IPS-18a (cell line): Measurements from ENCODE around the gene MAP1LC3B2.

ENCODE experiments used
- H3K27ac ChIP-seq: one replicate; pipeline ENCODE4 v1.5.1; 2013; ENCODE audit warnings: low read length
- H3K27me3 ChIP-seq: one replicate; pipeline ENCODE4 v1.6.1; 2013; ENCODE audit warnings: mild to moderate bottlenecking, low read length; ENCODE audit not compliant: control insufficient read depth, insufficient read depth
- H3K36me3 ChIP-seq: one replicate; pipeline ENCODE4 v1.6.1; 2013; ENCODE audit warnings: low read depth, low read length; ENCODE audit not compliant: control insufficient read depth
- H3K4me1 ChIP-seq: one replicate; pipeline ENCODE4 v1.6.1; 2013; ENCODE audit warnings: low read depth, low read length; ENCODE audit not compliant: control insufficient read depth
- H3K4me3 ChIP-seq: one replicate; pipeline ENCODE4 v1.5.1; 2013; ENCODE audit warnings: low read length
- H3K9ac ChIP-seq: one replicate; pipeline ENCODE4 v1.6.1; 2013; ENCODE audit warnings: mild to moderate bottlenecking, low read length, moderate library complexity
- H3K9me3 ChIP-seq: one replicate; pipeline ENCODE4 v1.6.1; 2013; ENCODE audit warnings: low read depth, low read length; ENCODE audit not compliant: control insufficient read depth

Gene MAP1LC3B2

DNA sequence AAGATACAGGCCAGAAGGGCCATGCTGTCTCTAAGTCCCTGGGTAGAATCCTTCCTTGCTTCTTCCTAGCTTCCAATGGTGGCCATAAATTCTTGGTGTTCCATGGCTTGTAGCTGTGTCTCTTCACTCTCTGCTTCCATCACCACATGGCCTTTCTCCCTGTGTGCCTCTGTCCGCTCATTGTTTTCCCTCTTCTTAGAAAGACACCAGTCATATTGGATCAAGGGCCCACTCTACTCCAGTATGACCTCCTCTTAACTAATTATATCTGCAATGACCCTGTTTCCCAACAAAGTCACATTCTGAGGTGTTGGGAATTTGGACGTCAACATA, 7.6 kb upstream of the MAP1LC3B2 start:
- H3K27ac ChIP-seq = no peak overlapping the region
- H3K36me3 ChIP-seq = no peaks in the 10 kb centered on the region
- no peaks in the 10 kb centered on the region for H3K4me1 ChIP-seq
- no peak overlapping the region for H3K4me3 ChIP-seq
- H3K27me3 ChIP-seq = no peaks in the 10 kb centered on the region
- H3K9ac ChIP-seq = no peak overlapping the region
- H3K9me3 ChIP-seq = no peaks in the 10 kb centered on the region

DNA sequence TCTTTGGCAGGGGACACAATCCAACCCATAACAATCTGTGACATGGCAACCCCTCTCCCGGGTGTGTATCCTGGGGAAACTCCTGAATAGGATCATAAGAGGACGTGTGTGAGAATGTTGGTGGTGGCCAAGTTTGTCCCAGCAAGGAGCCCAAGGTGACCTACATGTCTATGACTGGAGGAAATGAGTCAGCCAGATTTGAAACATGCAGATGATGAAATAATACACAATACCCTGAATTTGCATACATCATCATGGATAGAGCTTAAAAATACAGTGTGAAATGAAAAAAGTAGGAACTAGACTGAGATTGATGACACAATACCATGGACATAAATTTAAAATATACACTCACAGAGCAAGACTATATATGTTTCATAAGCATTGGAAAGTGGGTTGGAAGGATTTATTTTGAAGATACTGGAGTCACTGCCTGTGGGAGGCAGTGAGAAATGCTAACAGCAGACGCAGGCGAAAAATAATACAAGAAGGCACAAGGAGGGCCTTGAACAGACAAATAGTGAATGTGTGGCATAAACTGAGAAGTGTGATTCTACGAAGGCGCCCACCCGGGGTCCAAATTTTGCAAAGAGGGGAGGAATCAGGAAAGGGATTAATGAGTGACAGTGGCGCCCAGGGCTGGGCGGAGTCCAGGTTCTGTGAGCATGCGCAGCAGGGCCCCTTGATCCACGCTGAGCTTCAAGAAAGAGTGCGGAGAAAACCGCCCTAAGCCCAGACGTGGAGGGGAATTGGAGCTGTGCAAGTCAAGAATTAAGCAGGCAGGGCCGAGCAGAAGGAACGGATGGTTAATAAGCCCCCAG, 7.0 kb upstream of the MAP1LC3B2 start:
- Histone ChIP-seq H3K9ac (no peak overlapping the region), H3K27ac (no peak overlapping the region), H3K27me3 (no peaks in the 10 kb centered on the region), H3K9me3 (no peaks in the 10 kb centered on the region), H3K4me3 (no peak overlapping the region), H3K4me1 (no peaks in the 10 kb centered on the region), H3K36me3 (no peaks in the 10 kb centered on the region)

DNA sequence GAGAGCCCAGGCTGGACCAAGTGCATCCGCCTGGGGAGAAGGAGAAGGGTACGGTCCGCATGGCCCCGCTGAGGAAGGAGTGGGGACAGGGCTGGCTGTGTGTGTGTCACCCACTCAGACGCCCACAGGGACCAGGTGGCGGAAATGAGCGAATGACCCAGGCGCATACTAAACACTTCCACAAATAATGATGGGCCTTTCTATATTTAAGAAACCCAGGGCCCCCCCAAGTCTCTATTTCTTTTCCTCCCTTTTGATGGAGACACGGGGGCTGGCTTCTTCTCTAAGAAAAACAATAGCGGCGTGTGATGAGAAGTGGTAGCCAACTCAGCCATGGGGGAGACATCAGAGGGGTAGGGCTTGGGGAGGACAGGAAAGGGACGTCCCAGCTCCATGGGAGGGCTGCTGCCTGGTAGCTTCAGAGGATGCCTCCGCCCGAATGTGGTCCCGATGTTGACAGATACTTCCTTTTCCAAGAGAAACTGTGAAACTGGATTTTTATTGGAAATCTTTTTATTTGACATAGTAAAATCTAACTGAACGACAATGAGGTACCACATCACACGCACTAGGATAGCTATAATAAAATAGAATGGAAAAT, 6.3 kb upstream of the MAP1LC3B2 start:
- Histone ChIP-seq H3K4me3 (no peak overlapping the region), H3K27ac (no peak overlapping the region), H3K9ac (no peak overlapping the region), H3K9me3 (no peaks in the 10 kb centered on the region), H3K36me3 (no peaks in the 10 kb centered on the region), H3K27me3 (no peaks in the 10 kb centered on the region), H3K4me1 (no peaks in the 10 kb centered on the region)

- Histone ChIP-seq H3K27ac (no peak overlapping the region), H3K4me1 (peaks cover 7% of the 10 kb centered on the region), H3K36me3 (no peaks in the 10 kb centered on the region), H3K9ac (no peak overlapping the region), H3K4me3 (no peak overlapping the region), H3K27me3 (no peaks in the 10 kb centered on the region), H3K9me3 (no peaks in the 10 kb centered on the region)
These were observed 2.7 kb upstream of the MAP1LC3B2 start for GRCh38 chr12:116556356-116556952.

DNA sequence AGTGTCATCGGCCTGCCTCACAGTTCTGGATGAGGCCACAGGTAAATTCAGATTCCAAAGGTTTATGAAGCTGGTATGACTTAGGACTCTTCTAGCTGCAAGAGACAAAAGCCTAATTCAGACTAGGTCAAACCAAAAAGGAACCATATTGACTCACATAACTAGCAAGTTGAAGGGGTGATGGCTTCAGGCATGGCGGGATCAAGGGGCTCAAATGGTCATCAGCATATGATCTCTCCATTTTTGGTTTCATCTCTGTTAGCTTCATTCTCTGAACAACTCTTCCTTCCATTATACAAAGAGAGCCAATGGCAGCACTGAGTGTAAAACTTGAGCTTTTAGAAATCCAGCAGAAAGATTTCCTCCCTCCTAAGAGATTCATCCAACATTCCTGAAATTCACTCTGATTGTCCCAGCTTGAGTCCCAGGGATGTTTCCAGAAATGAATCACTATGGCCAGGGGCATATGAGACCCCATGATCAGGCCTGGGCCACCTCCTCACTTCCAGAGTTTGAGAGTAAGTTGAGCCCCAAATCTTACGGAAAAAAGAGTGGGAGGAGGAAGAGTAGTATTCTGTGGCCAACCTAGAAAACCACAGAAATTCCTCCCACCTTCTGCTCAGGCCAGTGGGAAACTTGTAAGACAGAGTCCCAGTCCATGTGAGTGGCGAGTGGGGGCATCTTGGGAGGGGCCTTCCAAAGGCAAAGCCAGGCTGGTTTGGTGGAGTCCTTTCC, 2.0 kb upstream of the MAP1LC3B2 start:
- Histone ChIP-seq H3K27me3 (no peaks in the 10 kb centered on the region), H3K4me3 (no peak overlapping the region), H3K9me3 (no peaks in the 10 kb centered on the region), H3K27ac (no peak overlapping the region), H3K9ac (no peak overlapping the region), H3K36me3 (no peaks in the 10 kb centered on the region), H3K4me1 (peaks cover 7% of the 10 kb centered on the region)

- H3K9me3 ChIP-seq = no peaks in the 10 kb centered on the region
- H3K4me3 ChIP-seq = no peak overlapping the region
- H3K9ac ChIP-seq = no peak overlapping the region
- no peaks in the 10 kb centered on the region for H3K36me3 ChIP-seq
- no peak overlapping the region for H3K27ac ChIP-seq
- H3K27me3 ChIP-seq = no peaks in the 10 kb centered on the region
- peaks cover 7% of the 10 kb centered on the region for H3K4me1 ChIP-seq
These were observed 660 bp upstream of the MAP1LC3B2 start for GRCh38 chr12:116558280-116559161.

DNA sequence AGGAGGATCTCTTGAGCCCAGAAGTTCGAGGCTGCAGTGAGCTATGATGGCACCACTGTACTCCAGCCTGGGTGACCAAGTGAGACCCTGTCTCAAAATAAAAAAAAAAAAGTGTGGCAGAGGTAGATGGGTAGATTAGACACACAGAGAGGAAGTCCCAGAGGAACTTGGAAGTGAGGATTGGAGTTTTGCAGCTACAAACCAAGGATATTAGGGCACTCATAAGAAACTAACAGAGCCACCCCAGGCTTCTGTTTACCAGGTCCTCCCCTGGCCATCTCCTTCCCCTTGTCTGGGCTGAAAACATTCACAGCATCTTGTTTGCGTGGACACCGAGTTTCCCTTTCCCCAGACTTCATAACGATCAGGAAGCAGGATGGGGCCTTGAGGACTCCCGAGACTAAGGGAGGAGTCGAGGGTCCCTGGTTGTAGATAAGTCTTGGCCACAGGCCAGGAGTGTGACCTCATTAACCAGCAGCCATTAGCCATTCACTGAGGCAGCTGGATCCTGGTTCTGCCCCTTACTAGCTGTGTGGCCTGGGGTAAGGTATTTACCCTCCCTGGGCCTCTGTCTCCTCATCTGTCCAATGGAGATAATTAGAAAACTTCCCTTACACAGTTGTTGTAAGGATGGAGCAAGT, 2.1 kb downstream of the MAP1LC3B2 start:
- Histone ChIP-seq H3K9me3 (no peaks in the 10 kb centered on the region), H3K9ac (no peak overlapping the region), H3K4me3 (no peak overlapping the region), H3K36me3 (no peaks in the 10 kb centered on the region), H3K4me1 (peaks cover 7% of the 10 kb centered on the region), H3K27me3 (no peaks in the 10 kb centered on the region), H3K27ac (no peak overlapping the region)

DNA sequence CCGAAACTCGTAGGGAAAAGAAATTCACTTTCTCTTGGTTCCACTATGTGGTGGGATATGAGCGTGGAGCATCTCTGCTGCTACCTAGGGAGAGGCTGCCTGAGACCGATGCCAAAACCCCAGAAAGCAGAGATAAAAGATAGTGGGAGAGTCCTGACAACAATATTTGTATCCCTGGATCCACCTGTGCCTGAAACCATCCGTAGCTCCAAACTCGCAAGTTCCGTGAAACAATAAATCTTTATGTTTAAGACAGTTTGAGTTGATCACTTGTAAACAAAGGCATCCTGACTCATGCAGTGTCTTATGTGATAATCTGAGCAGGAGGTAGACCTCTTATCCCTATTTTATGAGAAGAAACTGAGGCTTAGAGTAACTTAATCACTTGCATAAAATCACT, 2.9 kb downstream of the MAP1LC3B2 start:
- Histone ChIP-seq H3K9me3 (no peaks in the 10 kb centered on the region), H3K27ac (no peak overlapping the region), H3K36me3 (no peaks in the 10 kb centered on the region), H3K27me3 (no peaks in the 10 kb centered on the region), H3K9ac (no peak overlapping the region), H3K4me3 (no peak overlapping the region), H3K4me1 (peaks cover 7% of the 10 kb centered on the region)

DNA sequence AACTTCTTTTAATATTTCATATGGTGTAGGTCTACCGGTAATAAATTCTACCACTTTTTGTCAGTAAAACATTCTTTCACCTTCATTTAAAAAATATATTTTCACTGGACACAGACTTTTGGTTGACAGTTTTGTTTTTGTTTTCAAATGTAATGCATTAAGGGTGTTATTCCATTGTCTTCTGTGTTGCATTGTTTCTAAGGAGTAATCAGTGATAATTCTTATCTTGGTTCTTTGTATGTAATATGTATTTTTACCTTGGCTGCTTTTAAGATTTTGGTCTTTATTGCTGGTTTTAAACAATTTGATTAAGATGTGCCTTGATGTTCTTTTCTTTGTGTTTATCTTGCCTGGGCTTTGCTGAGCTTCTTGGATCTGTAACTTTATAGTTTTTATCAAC, 4.1 kb downstream of the MAP1LC3B2 start:
- H3K36me3 ChIP-seq = no peaks in the 10 kb centered on the region
- H3K9ac ChIP-seq = no peak overlapping the region
- no peaks in the 10 kb centered on the region for H3K27me3 ChIP-seq
- H3K27ac ChIP-seq = no peak overlapping the region
- H3K9me3 ChIP-seq = no peaks in the 10 kb centered on the region
- H3K4me1 ChIP-seq = peaks cover 7% of the 10 kb centered on the region
- H3K4me3 ChIP-seq = no peak overlapping the region

- Histone ChIP-seq H3K4me1 (peaks cover 7% of the 10 kb centered on the region), H3K36me3 (no peaks in the 10 kb centered on the region), H3K27ac (no peak overlapping the region), H3K4me3 (no peak overlapping the region), H3K9me3 (no peaks in the 10 kb centered on the region), H3K27me3 (no peaks in the 10 kb centered on the region), H3K9ac (no peak overlapping the region)
These were observed 4.9 kb downstream of the MAP1LC3B2 start for GRCh38 chr12:116564080-116564479.
